Measurements from ENCODE around the gene ENTPD6. TPM values are rescaled to one million over a fixed set of nuclear protein-coding genes. Genes with fewer than 3 reads are reported as not detected.

Gene ENTPD6
- total RNA-seq, 2 donors from 2014 or later: 105 to 194 TPM

DNA sequence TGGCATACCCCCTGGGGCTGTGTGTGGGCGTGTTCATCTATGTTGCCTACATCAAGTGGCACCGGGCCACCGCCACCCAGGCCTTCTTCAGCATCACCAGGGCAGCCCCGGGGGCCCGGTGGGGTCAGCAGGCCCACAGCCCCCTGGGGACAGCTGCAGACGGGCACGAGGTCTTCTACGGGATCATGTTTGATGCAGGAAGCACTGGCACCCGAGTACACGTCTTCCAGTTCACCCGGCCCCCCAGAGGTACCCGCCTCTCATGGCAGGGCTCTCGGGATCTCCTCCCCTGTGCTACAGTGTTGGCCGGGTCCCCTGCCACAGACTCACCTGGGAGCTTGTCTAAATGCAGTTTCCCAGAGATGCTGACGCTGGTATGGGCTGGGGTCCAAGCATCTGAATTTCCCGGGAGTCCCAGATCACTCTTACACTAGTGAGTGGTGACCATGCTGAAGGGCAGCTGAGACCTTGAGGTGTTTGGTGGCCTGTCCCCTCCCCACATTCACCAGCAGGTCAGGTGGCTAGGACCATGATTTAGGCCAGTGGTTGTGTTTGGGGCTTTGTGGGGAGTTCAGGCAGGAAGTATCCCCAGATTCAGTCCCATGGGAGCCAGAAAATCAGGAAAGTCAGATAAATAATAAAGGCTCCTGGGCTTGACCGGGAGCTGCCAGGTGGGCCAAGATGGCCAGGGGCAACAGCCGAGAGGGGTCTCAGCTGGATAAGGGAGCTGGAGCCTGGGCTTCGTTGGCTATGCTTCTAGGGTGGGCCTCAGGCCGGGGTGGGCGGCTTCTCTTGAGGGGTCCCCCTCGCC is 11.8 kb downstream of the ENTPD6 start:
- no peak for TF ChIP-seq POLR2AphosphoS5 (IDR thresholded peaks at IDR 0.05)
- TF ChIP-seq POLR2A (IDR thresholded peaks at IDR 0.05): no peak
- TF ChIP-seq, protein P1, sequence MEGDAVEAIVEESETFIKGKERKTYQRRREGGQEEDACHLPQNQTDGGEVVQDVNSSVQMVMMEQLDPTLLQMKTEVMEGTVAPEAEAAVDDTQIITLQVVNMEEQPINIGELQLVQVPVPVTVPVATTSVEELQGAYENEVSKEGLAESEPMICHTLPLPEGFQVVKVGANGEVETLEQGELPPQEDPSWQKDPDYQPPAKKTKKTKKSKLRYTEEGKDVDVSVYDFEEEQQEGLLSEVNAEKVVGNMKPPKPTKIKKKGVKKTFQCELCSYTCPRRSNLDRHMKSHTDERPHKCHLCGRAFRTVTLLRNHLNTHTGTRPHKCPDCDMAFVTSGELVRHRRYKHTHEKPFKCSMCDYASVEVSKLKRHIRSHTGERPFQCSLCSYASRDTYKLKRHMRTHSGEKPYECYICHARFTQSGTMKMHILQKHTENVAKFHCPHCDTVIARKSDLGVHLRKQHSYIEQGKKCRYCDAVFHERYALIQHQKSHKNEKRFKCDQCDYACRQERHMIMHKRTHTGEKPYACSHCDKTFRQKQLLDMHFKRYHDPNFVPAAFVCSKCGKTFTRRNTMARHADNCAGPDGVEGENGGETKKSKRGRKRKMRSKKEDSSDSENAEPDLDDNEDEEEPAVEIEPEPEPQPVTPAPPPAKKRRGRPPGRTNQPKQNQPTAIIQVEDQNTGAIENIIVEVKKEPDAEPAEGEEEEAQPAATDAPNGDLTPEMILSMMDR (IDR thresholded peaks at IDR 0.05): no peak
- Histone ChIP-seq H3K27ac (no peak overlapping the region), H3K4me3 (no peak overlapping the region), H3K9me3 (no peaks in the 10 kb centered on the region), H3K36me3 (peaks cover 0 to 7% of the 10 kb centered on the region in 2 donors), H3K4me1 (replicated peaks) (peaks cover 21% of the 10 kb centered on the region), H3K27me3 (replicated peaks; ENCODE audit: insufficient read depth) (no peaks in the 10 kb centered on the region)
- DNase-seq (ENCODE audit: low spot score): no peak
- intact Hi-C loops (cut with DNase I): no loop called here
- WGBS: 75% methylated on average over 22 of the region's 22 CpGs

GRCh38 chr20:25207960-25208534 is 12.5 kb downstream of the ENTPD6 start:
- H3K9me3 ChIP-seq: no peaks in the 10 kb centered on the region
- 77% methylated on average over 9 of the region's 9 CpGs for WGBS
- no peak for DNase-seq (ENCODE audit: low spot score)
- TF ChIP-seq POLR2A (IDR thresholded peaks at IDR 0.05) (no peak), POLR2AphosphoS5 (IDR thresholded peaks at IDR 0.05) (no peak)
- TF ChIP-seq, protein P1 (IDR thresholded peaks at IDR 0.05): no peak
- H3K4me3 ChIP-seq: no peak overlapping the region
- peaks cover 21% of the 10 kb centered on the region for H3K4me1 ChIP-seq (replicated peaks)
- H3K27ac ChIP-seq: no peak overlapping the region
- H3K36me3 ChIP-seq: peaks cover 0 to 8% of the 10 kb centered on the region in 2 donors
- no peaks in the 10 kb centered on the region for H3K27me3 ChIP-seq (replicated peaks; ENCODE audit: insufficient read depth)
- intact Hi-C loops (cut with DNase I): no loop called here

DNA sequence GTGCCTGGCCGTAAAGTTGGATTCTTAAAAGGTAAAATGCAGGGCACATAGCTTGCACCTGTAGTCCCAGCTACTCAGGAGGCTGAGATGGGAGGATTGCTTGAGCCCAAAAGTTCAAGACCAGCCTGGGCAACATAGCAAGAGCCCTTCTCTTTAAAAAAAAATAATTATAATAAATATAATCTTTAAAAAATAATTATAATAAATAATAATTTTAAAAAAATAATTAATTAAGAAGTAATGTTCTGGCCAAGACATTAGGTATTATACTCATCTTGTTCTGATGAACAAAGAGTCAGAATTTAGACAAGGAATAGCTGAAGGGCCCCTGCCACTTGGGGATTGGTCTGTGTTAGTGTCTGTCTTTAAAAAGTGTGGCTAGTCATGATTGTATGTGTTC is 13.9 kb downstream of the ENTPD6 start:
- Histone ChIP-seq H3K4me1 (replicated peaks) (peaks cover 19% of the 10 kb centered on the region), H3K27ac (no peak overlapping the region), H3K36me3 (peaks cover 4 to 8% of the 10 kb centered on the region in 2 donors), H3K9me3 (no peaks in the 10 kb centered on the region), H3K4me3 (no peak overlapping the region), H3K27me3 (replicated peaks; ENCODE audit: insufficient read depth) (no peaks in the 10 kb centered on the region)
- 96% methylated on average over 1 of the region's 1 CpG for WGBS
- TF ChIP-seq POLR2A (IDR thresholded peaks at IDR 0.05) (no peak), POLR2AphosphoS5 (IDR thresholded peaks at IDR 0.05) (no peak)
- TF ChIP-seq, protein P1 (IDR thresholded peaks at IDR 0.05): no peak
- intact Hi-C loops (cut with DNase I): no loop called here
- DNase-seq (ENCODE audit: low spot score): no peak

DNA sequence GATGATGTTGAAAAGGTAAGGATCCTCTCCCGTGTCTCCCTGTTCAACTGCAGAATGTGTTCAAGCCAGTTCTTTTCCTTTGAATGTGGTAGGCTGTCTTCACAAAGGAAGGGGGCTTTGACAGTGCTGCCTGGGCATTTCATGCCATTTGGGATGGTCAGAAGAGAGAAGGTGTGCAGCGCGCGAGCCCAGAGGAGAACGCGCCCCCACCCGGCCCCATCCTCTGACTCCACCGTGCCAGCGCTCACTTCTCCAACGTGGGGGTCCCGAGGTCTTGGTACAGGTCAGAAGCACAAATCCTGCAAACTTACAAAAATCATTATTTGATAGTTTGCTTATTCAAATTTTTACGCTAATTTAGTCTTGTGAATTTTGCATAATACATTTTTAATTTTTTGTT is 14.4 kb downstream of the ENTPD6 start:
- TF ChIP-seq POLR2A (IDR thresholded peaks at IDR 0.05) (no peak), POLR2AphosphoS5 (IDR thresholded peaks at IDR 0.05) (no peak)
- TF ChIP-seq, protein P1 (IDR thresholded peaks at IDR 0.05): no peak
- H3K27ac ChIP-seq: no peak overlapping the region
- H3K4me1 ChIP-seq (replicated peaks): peaks cover 15% of the 10 kb centered on the region
- WGBS: 95% methylated on average over 12 of the region's 12 CpGs
- intact Hi-C loops (cut with DNase I): no loop called here
- no peaks in the 10 kb centered on the region for H3K27me3 ChIP-seq (replicated peaks; ENCODE audit: insufficient read depth)
- H3K36me3 ChIP-seq: peaks cover 6 to 8% of the 10 kb centered on the region in 2 donors
- H3K4me3 ChIP-seq: no peak overlapping the region
- H3K9me3 ChIP-seq: no peaks in the 10 kb centered on the region
- no peak for DNase-seq (ENCODE audit: low spot score)

All from prostate gland (tissue), 2 donors.